Gastrocnemius medialis (tissue), 4 donors: ENCODE results near the gene BCLAF3.

Experiments used
- CTCF ChIP-seq, 5 experiments: fragments of 450-650 bp in 3 of 5; fragments of 200-600 bp in 2 of 5; sonication (generic) in 2 of 5; IDR thresholded peaks in 4 of 5; conservative IDR thresholded peaks in 1 of 5; 1 replicate in 4 of 5; 2 replicates in 1 of 5; pipeline ENCODE4 v1.5.1; 2016 to 2019; ENCODE audit warnings: antibody characterized with exemption in 5 of 5, mild to moderate bottlenecking in 3 of 5, moderate library complexity in 3 of 5
- POLR2A ChIP-seq, 2 donors: fragments of 450-650 bp; IDR thresholded peaks; one replicate each; pipeline ENCODE4 v1.6.1; 2017; ENCODE audit warnings: antibody characterized with exemption in 2 of 2, mild to moderate bottlenecking in 2 of 2, moderate library complexity in 2 of 2

GRCh38 chrX:19956923-19957322, 33.9 kb downstream of the BCLAF3 start:
- TF ChIP-seq CTCF (IDR thresholded peaks at IDR 0.05 in 4 of 5, conservative IDR thresholded peaks at IDR 0.05 in 1 of 5) (no peak), POLR2A (IDR thresholded peaks at IDR 0.05) (no peak)
